Colon (tissue), 2 donors: ENCODE data around the gene SOWAHA.

Experiments used
- FAIRE-seq: peaks from 2 replicates; lab custom pipeline; 2012; peaks lifted over from hg19 to GRCh38; lab: Jason Lieb, UNC
- donor health status: control.
- donor health status: control.

SOWAHA gene

GRCh38 chr5:132827943-132828673, 15.0 kb downstream of the SOWAHA start:
- no peak for FAIRE-seq

DNA sequence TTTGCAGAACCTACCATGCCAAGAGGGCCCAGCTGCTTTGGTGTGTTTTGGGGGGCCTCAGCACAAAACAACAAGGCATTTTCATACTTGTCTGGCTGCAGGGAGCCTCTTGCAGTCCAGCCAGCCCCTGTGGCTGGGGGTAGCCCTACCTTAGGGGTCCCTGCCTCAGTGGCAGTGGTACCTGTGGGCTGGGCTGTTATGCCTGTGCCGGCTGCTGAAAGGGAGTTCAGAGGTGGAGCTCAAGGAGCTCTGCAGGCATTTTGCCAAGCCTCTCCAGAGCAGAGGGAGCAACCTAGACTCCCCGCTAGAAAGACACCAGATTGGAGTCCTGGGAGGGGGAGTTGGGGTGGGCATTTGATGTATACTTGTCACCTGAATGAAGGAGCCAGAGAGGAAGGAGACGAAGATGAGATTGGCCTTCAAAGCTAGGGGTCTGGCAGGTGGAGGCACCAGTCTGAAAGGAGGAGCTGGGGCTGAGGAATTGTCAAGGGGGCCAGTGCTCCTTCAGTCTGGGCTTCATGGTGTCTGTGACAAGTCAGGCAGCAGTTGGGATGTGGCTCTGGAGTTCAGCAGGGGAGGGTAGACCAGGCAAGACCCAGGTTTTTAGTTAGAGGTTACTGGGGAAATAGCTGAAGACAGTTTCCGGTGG, 15.9 kb downstream of the SOWAHA start:
- FAIRE-seq, result no peak

DNA sequence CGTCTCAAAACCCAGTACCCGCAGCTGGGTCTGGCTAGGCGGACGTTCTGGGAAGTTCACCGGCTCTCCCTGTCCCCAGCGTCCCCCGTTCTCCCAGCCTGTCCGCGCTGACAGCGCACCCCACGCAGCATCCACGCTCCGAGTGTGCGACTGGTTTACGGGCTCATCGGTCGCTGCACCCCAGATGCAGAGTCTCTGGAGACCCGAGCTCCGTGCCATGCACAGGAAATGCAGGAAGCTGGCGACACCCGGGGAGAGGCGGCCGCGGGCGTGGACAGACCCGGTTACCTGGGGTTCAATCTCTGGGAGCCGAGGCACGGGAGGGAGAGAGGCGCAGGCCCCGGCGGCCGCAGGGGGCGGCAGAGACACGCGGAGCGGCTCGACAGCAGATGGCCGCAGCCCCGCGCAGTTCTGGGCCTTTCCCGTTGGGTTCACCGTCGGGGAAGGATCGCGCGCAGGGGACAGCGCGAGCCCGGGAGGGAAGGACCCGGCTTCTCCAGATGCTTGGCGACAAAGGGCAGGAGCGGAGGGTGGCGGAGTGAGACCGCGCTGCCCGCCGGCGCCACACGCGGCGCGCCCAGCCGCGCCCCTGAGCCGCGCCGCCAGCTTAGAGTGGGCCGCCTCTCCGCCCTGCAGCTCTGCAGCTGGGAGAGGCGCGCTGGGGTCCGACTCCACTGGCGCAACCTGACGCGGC, 16.8 kb downstream of the SOWAHA start:
- FAIRE-seq, result no peak

DNA sequence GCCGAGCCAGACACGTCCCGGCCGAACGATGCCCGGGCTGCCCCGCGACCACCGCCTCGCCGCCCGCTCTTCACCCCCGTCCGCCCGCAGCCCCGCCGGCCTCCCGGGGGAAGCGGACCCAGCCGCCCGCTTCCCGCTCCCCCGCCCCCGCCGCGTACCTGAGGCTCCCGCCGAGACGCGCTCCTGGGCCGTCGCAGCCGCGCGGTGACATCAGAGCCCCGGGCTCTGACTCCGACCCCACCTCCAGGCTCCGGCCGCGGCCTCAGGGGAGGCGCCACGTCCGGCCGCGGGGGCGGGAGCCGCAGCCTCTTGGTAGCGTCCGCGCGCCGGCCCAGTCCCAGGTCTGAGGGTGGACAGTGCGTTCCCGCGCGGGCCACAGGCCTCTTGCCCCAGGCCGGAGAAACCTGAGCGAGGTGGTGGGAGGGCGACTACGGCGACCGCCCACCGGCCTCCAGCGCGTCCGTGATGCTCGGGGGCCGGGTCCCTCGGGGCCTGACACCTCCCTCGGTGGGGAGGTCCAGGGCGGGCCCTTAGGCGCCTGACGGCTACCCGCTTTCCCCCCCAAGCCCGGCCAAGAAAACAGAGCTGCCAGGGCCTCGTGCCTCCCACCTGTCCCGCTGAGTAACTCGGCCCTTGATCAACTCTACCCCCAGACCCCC, 17.5 kb downstream of the SOWAHA start, which contains the start of gene SHROOM1:
Gene SHROOM1, minus strand, starts transcription at position 212 of the 659 bp plus-strand sequence. CDS start 4,507 bp downstream, outside the sequence.
- no peak for FAIRE-seq

GRCh38 chr5:132831095-132831860, 18.2 kb downstream of the SOWAHA start:
- FAIRE-seq, result no peak

- FAIRE-seq, result no peak
Measured at GRCh38 chr5:132832612-132833011, 19.5 kb downstream of the SOWAHA start.

GRCh38 chr5:132834057-132834456, 21.0 kb downstream of the SOWAHA start:
- FAIRE-seq, result no peak

DNA sequence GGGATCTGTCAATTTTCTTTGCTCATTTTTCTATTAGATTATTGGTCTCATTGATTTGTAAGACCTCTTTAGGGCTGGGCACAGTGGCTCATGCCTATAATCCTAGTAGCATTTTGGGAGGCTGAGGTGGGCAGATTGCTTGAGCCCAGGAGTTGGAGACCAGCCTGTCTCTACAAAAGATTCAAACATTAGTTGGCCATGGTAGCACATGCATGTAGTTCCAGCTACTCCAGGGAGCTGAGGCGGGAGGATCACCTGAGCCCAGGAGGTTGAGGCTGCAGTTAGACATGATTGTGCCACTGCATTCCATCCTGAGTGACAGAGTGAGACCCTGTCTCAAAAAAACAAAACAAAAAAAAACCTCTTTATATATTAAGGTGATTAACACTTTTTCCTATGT, 23.8 kb downstream of the SOWAHA start:
- FAIRE-seq, result no peak

DNA sequence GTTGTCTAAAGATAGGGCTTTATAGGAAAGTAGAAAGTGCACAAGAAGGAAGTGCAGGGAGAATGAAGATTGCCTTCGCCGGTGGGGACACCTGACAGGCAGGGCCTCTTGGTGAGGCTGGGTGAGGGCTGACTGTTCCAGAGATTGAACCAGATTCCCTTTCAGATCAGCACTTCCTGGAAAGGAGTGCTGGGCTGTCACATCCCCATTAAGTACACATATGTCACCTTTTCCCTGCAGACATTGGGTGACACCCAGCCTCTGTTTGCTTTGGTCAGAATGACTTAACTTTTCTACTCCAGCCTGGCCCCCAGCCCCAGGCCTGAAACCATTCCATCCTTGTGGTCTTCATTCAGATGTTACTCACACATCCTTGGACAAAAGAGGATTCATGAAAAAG, 24.8 kb downstream of the SOWAHA start:
- no peak for FAIRE-seq

DNA sequence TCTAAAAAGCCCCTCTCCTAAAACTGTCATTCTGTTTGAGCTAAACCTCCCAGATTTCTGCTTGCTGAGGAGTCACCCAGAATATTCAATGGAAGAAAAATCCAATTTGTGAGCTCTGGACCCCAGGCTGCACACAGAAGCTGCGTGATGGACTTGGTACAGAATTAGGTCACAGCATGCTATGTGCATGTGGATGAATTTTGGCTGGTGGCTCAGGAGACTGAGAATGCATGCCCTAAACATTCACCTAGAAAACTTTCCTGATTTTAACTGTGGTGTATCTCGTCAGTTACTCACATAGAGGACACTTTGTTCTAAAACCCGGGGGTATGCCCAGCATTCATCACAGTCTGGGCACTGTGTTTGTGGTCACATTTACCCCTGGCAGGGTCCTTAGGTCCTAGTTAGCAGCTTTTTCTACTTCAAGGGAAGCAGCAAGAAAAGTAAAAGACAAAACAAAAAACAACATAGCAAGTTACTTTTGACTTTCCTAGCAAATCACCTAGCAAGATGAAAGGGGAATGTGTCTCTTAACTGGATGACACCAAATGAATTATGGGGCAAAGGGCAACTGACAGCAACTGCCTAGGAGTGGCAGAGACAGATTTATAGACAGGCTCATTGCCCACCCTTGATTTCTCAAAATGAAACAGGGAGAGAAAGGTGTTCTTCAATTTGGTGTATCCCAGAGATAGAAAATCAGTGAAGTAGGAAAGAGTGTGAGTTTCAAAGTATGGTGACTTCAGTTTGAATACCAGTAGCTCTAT, 25.6 kb downstream of the SOWAHA start:
- no peak for FAIRE-seq

- no peak for FAIRE-seq
Measured at GRCh38 chr5:132839426-132840301, 26.6 kb downstream of the SOWAHA start.

GRCh38 chr5:132840313-132840712, 27.2 kb downstream of the SOWAHA start:
- FAIRE-seq, result no peak

DNA sequence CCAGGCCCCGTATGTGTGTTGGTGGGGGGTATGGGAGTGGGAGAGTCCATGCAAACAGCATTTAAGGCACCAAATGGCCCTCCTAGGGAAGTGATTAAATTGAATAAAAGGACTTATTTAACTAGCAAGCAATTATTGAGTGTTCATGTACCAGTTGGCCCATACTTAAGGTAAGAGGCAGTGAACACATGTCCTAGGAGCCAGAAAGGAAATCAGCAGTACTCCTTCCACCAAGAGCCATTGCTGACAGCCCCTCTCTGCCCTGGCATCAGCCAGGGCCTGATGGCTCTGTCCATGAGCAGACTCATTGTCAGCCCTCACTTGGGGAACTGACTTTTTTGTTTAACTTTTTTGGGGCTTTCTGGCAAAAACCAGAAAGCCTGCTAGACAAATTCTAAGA, 27.8 kb downstream of the SOWAHA start:
- no peak for FAIRE-seq

DNA sequence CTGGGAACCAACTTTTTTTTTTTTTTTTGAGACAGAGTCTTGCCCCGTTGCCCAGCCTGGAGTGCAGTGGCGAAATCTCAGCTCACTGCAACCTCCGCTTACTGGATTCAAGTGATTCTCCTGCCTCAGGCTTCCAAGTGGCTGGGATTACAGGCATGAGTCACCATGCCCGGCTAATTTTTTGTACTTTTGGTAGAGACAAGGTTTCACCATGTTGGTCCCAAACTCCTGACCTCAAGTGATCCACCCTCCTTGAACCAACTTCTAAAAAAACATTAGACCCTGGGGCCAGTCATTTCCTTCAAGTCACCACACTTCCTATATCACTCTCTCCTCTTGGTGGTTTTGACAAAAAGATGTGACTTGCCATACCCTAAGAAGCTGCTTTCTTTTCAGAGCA, 28.2 kb downstream of the SOWAHA start:
- no peak for FAIRE-seq

DNA sequence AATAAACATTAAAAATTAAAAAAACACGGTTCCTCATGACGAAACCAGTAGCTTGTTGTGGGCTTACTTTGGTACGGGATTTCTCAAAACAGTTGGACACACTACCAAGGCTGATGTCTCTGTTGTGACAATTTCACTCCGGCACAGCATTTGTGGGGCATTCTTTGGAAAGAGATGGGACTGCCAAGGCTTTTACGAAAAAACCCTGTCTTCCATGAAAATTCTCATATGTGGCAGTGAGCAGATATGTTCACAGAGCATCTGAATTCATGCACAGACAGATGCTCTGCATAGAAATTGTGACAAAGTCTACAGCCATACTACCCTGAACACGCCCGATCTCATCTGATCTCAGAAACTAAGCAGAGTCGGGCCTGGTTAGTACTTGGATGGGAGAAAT, 35.2 kb downstream of the SOWAHA start:
- no peak for FAIRE-seq

DNA sequence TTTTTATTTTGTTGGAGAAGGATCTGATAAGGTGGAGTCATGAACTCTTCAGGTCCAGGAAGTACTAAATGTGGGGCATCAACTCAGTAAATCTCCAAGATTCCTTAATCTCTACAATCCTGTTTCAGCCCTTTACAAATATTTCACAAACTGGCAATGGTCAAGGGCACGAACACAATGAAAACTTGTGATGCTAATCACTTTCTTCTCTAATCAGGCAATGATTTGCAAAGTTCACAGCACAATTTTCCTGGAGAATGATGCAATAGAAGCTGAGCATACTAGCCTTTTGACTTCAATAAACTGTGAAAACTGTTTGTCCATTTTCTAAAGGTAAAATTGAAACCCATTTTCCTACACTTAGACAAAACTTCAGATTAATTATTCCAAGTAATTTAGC, 36.2 kb downstream of the SOWAHA start:
- FAIRE-seq, result no peak

DNA sequence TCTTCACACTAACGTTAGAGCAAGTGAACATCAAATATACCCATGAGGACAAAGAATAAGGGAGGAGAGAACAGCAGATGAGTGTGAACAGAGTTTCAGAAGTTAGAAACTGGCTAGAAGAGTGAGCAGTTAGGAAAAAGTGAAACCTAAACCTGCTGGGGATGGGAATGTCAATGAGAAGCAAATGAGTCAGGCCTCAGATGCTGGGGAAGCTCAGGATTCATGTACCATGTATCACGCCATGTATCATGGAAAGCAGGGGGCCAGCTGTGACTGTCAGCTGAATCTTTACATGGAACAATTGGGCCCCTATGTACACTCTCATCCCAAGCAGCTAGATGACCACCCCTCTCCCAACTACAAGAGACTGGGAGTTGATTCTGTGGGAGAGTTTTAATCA, 37.0 kb downstream of the SOWAHA start:
- FAIRE-seq, result no peak

DNA sequence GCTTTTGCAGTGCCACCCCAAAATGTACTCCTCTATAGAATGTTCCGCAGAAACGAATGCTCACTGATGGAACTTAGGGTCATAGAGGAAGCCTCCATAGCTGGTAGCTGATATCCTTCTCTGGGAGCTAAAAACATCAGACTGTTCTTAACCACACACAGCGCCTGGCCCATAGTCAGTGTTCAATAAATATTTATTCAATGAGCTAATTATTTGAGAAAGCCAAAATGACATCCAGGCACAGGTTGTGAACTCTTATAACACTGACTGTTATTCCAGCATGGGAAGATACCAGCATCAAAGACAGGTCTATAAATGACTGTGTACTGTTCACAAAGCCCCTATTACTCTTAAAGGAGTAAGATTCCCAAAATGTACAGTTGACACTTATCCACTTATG, 40.2 kb downstream of the SOWAHA start:
- no peak for FAIRE-seq

GRCh38 chr5:132853790-132854189, 40.7 kb downstream of the SOWAHA start:
- FAIRE-seq, result no peak

DNA sequence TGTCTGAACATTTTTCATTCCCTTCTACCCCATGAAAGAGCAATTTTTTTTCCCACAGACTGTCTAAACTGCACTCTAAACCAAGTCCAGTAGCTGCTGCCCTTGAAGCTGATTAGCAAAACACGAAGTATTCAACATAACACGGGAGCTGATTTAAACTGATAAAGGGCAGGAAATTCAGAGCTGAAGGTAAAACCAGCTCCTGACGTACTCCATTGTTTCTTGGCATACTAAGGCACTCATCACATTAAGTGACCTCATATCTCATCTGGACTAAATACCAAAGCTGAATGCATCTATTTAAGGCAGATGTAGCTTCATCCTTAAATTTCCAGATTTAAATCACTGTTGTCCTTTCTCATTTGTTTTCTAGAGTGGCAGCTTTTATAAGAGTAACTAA, 41.2 kb downstream of the SOWAHA start:
- FAIRE-seq, result no peak
